ENCODE results near the gene TESPA1. TPM values are rescaled to one million over a fixed set of nuclear protein-coding genes. Genes with fewer than 3 reads are reported as not detected.

Gene TESPA1
- total and polyA plus RNA-seq, 2 experiments from 2014 or later: not detected

- Histone ChIP-seq H3K4me3 (no peak overlapping the region), H3K79me2 (no peaks in the 10 kb centered on the region), H2AFZ (no peak overlapping the region), H3K4me1 (ENCODE audit: insufficient read depth) (no peaks in the 10 kb centered on the region), H3K27ac (no peak overlapping the region), H3K36me3 (replicated peaks; ENCODE audit: insufficient read depth, low read depth) (no peaks in the 10 kb centered on the region), H3K9me2 (replicated peaks; ENCODE audit: insufficient read depth) (no peaks in the 10 kb centered on the region), H4K20me1 (ENCODE audit: insufficient read depth, poor library complexity, severe bottlenecking) (no peaks in the 10 kb centered on the region), H3K9me3 (ENCODE audit: low read depth) (no peaks in the 10 kb centered on the region), H3K4me2 (no peak overlapping the region), H3K27me3 (peaks cover 29% of the 10 kb centered on the region)
- no peak for DNase-seq (ENCODE audit: low spot score)
- WGBS (ENCODE audit: low lambda C conversion rate, missing lambda C conversion rate): 72% methylated on average over 2 of the region's 2 CpGs
- TF ChIP-seq EZH2phosphoT487 (IDR thresholded peaks at IDR 0.05; ENCODE audit: low read depth, severe bottlenecking, unreplicated experiment) (no peak), CTCF (IDR thresholded peaks at IDR 0.05; ENCODE audit: poor library complexity) (no peak), EZH2 (IDR thresholded peaks at IDR 0.05; ENCODE audit: borderline replicate concordance) (no peak)
Observed at GRCh38 chr12:55024575-55024974, 40.0 kb upstream of the TESPA1 start.

- Histone ChIP-seq H3K4me1 (ENCODE audit: insufficient read depth) (no peaks in the 10 kb centered on the region), H2AFZ (no peak within 1 kb of the TSS), H3K27me3 (peaks cover 31% of the 10 kb centered on the region), H3K79me2 (no peaks in the 10 kb centered on the region), H3K36me3 (replicated peaks; ENCODE audit: insufficient read depth, low read depth) (no peaks in the 10 kb centered on the region), H3K4me2 (no peak within 1 kb of the TSS), H3K9me3 (ENCODE audit: low read depth) (no peaks in the 10 kb centered on the region), H3K27ac (no peak within 1 kb of the TSS), H3K4me3 (no peak within 1 kb of the TSS), H4K20me1 (ENCODE audit: insufficient read depth, poor library complexity, severe bottlenecking) (no peaks in the 10 kb centered on the region), H3K9me2 (replicated peaks; ENCODE audit: insufficient read depth) (no peaks in the 10 kb centered on the region)
- 3% methylated on average over 13 of the region's 13 CpGs for WGBS (ENCODE audit: low lambda C conversion rate, missing lambda C conversion rate)
- peak; percentile 87 for DNase-seq (ENCODE audit: low spot score)
- TF ChIP-seq EZH2phosphoT487 (IDR thresholded peaks at IDR 0.05; ENCODE audit: low read depth, severe bottlenecking, unreplicated experiment): no peak
- TF ChIP-seq EZH2 (IDR thresholded peaks at IDR 0.05; ENCODE audit: borderline replicate concordance): no peak
- no peak for TF ChIP-seq CTCF (IDR thresholded peaks at IDR 0.05; ENCODE audit: poor library complexity)
Observed at GRCh38 chr12:55019784-55020183, 35.2 kb upstream of the TESPA1 start, which contains the start of gene NEUROD4. Gene NEUROD4, plus strand, starts transcription at chr12:55019974. Its CDS starts 6,466 bp downstream, at chr12:55026440.

- Histone ChIP-seq H3K36me3 (replicated peaks; ENCODE audit: insufficient read depth, low read depth) (no peaks in the 10 kb centered on the region), H3K27me3 (peaks cover 16% of the 10 kb centered on the region), H3K9me2 (replicated peaks; ENCODE audit: insufficient read depth) (no peaks in the 10 kb centered on the region), H3K79me2 (no peaks in the 10 kb centered on the region), H4K20me1 (ENCODE audit: insufficient read depth, poor library complexity, severe bottlenecking) (no peaks in the 10 kb centered on the region), H3K4me3 (no peak overlapping the region), H3K4me1 (ENCODE audit: insufficient read depth) (no peaks in the 10 kb centered on the region), H2AFZ (no peak overlapping the region), H3K9me3 (ENCODE audit: low read depth) (no peaks in the 10 kb centered on the region), H3K4me2 (no peak overlapping the region), H3K27ac (no peak overlapping the region)
- TF ChIP-seq CTCF (IDR thresholded peaks at IDR 0.05; ENCODE audit: poor library complexity) (no peak), EZH2phosphoT487 (IDR thresholded peaks at IDR 0.05; ENCODE audit: low read depth, severe bottlenecking, unreplicated experiment) (no peak)
- no peak for DNase-seq (ENCODE audit: low spot score)
- WGBS (ENCODE audit: low lambda C conversion rate, missing lambda C conversion rate): 70% methylated on average over 3 of the region's 3 CpGs
Observed at GRCh38 chr12:55017416-55017925, 32.9 kb upstream of the TESPA1 start.

Measured in hepatocyte (in vitro differentiated cells).